Neuronal stem cell (in vitro differentiated cells): ENCODE data around the gene PIN1. TPM values are rescaled to one million over a fixed set of nuclear protein-coding genes. Genes with fewer than 3 reads are reported as not detected.

Experiments
- small RNA-seq: library from polyadenylated mRNA; stranded (forward); fragments of <200 nt; extraction: miRNeasy Mini kit (QIAGEN cat#:217004); gene quantifications from one replicate; pipeline ENCODE3, GENCODE V24; 2013; ENCODE audit not compliant: insufficient read depth

The PIN1 gene

Small RNA genes within 50 kb of the gene (small RNA-seq; reads per million reads assigned to genes)
- not detected for gene RF00156
